ENCODE measurements around the gene SORCS2.

- TF ChIP-seq FOXA1 (IDR thresholded peaks at IDR 0.05) (no peak), BHLHE40 (IDR thresholded peaks at IDR 0.05; ENCODE audit: borderline replicate concordance) (no peak), HDGF (IDR thresholded peaks at IDR 0.05; ENCODE audit: borderline replicate concordance) (no peak), FOXK2 (IDR thresholded peaks at IDR 0.05) (no peak)
Measured at GRCh38 chr4:7384929-7385890, 192.9 kb downstream of the SORCS2 start.
